NB4 (cell line): ENCODE data around the gene DNAH11.

ENCODE experiments used
- DNase-seq: peaks from one replicate; pipeline ENCODE4 v3.0.0; 2010; ENCODE audit warnings: low read depth
- H3K4me3 ChIP-seq: one replicate; pipeline ENCODE4 v1.5.1; 2011; ENCODE audit warnings: mild to moderate bottlenecking, low read depth, low read length, moderate library complexity
- CTCF ChIP-seq: IDR thresholded peaks from one replicate; pipeline ENCODE4 v1.5.1; 2012; ENCODE audit warnings: low read depth, low read length
- MAX ChIP-seq: IDR thresholded peaks from 2 replicates; pipeline ENCODE4 v1.6.1; 2011; ENCODE audit warnings: low read depth, low read length
- MYC ChIP-seq: IDR thresholded peaks from 2 replicates; pipeline ENCODE4 v1.6.1; 2011; ENCODE audit warnings: low read depth, low read length
- POLR2A ChIP-seq: IDR thresholded peaks from 2 replicates; pipeline ENCODE4 v1.6.1; 2011; ENCODE audit warnings: mild to moderate bottlenecking; ENCODE audit not compliant: insufficient read length; ENCODE audit errors: extremely low read depth

Gene DNAH11

GRCh38 chr7:21620054-21620453 lies 77.2 kb downstream of the DNAH11 start:
- TF ChIP-seq MAX, result no peak
- TF ChIP-seq CTCF, result no peak
- no peak for TF ChIP-seq MYC
- TF ChIP-seq POLR2A, result no peak
- no peak for DNase-seq
- no peak overlapping the region for H3K4me3 ChIP-seq

- no peak overlapping the region for H3K4me3 ChIP-seq
- TF ChIP-seq MAX (no peak), MYC (no peak), POLR2A (no peak), CTCF (no peak)
- no peak for DNase-seq
Measured at GRCh38 chr7:21624320-21624719, 81.5 kb downstream of the DNAH11 start.

GRCh38 chr7:21636694-21637093 lies 93.9 kb downstream of the DNAH11 start:
- DNase-seq, result no peak

GRCh38 chr7:21639206-21639868 lies 96.5 kb downstream of the DNAH11 start:
- no peak overlapping the region for H3K4me3 ChIP-seq
- no peak for DNase-seq
- TF ChIP-seq MYC (no peak), CTCF (no peak)

More at GRCh38 chr7:21636694-21637093, 93.9 kb downstream of the DNAH11 start:
- no peak for TF ChIP-seq POLR2A
- TF ChIP-seq MAX, result peak; percentile 35; the same call in 1 of the 2 replicates
- TF ChIP-seq CTCF, result no peak
- no peak overlapping the region for H3K4me3 ChIP-seq

- TF ChIP-seq CTCF, result no peak
- no peak for TF ChIP-seq POLR2A
- TF ChIP-seq MAX, result no peak
- TF ChIP-seq MYC, result no peak
- no peak for DNase-seq
- no peak overlapping the region for H3K4me3 ChIP-seq
Measured at GRCh38 chr7:21640105-21640504, 97.3 kb downstream of the DNAH11 start.

- DNase-seq, result no peak
- H3K4me3 ChIP-seq, result no peak overlapping the region
- TF ChIP-seq POLR2A, result no peak
- TF ChIP-seq CTCF, result no peak
- TF ChIP-seq MYC, result no peak
- TF ChIP-seq MAX, result no peak
Measured at GRCh38 chr7:21641546-21641945, 98.7 kb downstream of the DNAH11 start.
